Activated CD4-positive, alpha-beta memory T cell treated with anti-CD3 and anti-CD28 coated beads for 36 hours (primary cell): Measurements from ENCODE around the gene CDKN1A. TPM values are rescaled to one million over a fixed set of nuclear protein-coding genes. Genes with fewer than 3 reads are reported as not detected.
"Not testable (repeated sequence)": the region's sequence is repeated elsewhere in the genome, so short reads cannot be mapped to it uniquely, and the experiment has no call there.

ENCODE experiments used
- CTCF ChIA-PET: fragments of 350-600 bp; sonication (Branson Sonifier 250); formaldehyde crosslinking; loops from one replicate; lab custom pipeline; 2021; ENCODE audit warnings: antibody characterized with exemption, inconsistent platforms; lab: Charles Lee
- POLR2A ChIA-PET: fragments of 350-600 bp; sonication (Branson Sonifier 250); formaldehyde crosslinking; loops from one replicate; lab custom pipeline; 2021; ENCODE audit warnings: antibody characterized with exemption; lab: Charles Lee
- DNase-seq: peaks from one replicate; pipeline ENCODE4 v3.0.0-alpha.2; 2020
- H3K27ac Mint-ChIP-seq: one replicate; pipeline ENCODE4 v1.8.0; 2021; ENCODE audit warnings: mixed read lengths
- H3K27me3 Mint-ChIP-seq: one replicate; pipeline ENCODE4 v1.8.0; 2021; ENCODE audit warnings: mixed read lengths
- H3K36me3 Mint-ChIP-seq: one replicate; pipeline ENCODE4 v1.8.0; 2021; ENCODE audit warnings: mixed read lengths
- H3K4me1 Mint-ChIP-seq: one replicate; pipeline ENCODE4 v1.8.0; 2021; ENCODE audit warnings: low read depth, mixed read lengths
- H3K4me3 Mint-ChIP-seq: one replicate; pipeline ENCODE4 v1.8.0; 2021; ENCODE audit warnings: mild to moderate bottlenecking, mixed read lengths
- H3K9me3 Mint-ChIP-seq: one replicate; pipeline ENCODE4 v1.8.0; 2021; ENCODE audit warnings: mixed read lengths
- intact Hi-C: fragments of 100-400 bp; cut with micrococcal nuclease; formaldehyde crosslinking; loops from one replicate; pipeline ENCODE4 v1.15.1; 2023
- total RNA-seq, 2 experiments: library from RNA; stranded (reverse); gene quantifications; one replicate each; pipeline ENCODE4 v1.2.3, GENCODE V29; 2021

Gene CDKN1A
- total RNA-seq, 2 experiments from 2014 or later = 64.2 to 66.7 TPM

DNA sequence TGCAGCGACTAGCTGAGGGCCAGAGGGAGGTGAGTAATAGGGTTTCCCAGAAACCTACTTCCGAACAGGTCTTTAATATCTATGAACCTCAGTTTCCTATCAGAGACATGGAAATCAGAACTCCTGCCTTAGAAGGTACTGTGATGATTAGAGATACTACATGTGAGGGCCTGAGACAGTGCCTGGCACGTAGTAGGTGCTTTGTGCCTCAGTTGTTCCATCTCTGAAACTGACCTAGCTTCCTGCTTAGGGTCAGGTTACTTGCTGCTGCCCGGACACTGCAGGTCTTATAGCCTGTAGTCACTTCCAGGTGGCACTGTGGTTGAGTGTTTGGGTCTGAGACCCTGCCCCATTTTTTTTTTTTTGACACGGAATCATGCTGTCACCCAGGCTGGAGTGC, 40.0 kb downstream of the CDKN1A start:
- ChIA-PET POLR2A (interaction anchor here (0.7 kb wide), 1 partner anchor 356 kb away, joined by 4 read pairs; no protein-coding TSS in a partner anchor), CTCF (interaction anchor here (1.4 kb wide), 1 partner anchor 378 kb away, joined by 3 read pairs; no protein-coding TSS in a partner anchor)
- Mint-ChIP-seq H3K36me3 (no peaks in the 10 kb centered on the region), H3K4me3 (no peak overlapping the region), H3K27ac (no peak overlapping the region), H3K4me1 (no peaks in the 10 kb centered on the region), H3K9me3 (no peaks in the 10 kb centered on the region), H3K27me3 (no peaks in the 10 kb centered on the region)
- DNase-seq = no peak
- intact Hi-C loops = no loop called here

DNA sequence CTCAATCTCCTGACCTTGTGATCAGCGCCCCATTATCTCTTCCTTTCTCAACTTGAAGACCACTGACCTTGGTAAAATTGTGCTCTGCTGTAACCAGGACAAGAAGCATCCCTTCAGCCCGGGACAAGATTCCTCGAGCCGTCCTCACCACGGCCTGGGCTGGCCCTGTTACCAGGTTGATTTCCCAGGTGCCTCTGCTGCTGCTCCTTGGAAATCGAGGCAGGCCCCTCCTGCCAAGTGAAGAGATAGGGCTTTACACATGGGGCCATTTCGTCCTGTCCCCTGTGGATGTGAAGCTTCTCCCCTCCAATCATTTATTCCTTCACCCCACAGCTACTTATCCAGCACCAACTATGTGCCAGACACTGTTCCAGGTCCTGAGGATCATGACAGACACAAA, 40.6 kb downstream of the CDKN1A start:
- Mint-ChIP-seq H3K9me3 (no peaks in the 10 kb centered on the region), H3K4me1 (no peaks in the 10 kb centered on the region), H3K27ac (no peak overlapping the region), H3K27me3 (no peaks in the 10 kb centered on the region), H3K36me3 (no peaks in the 10 kb centered on the region), H3K4me3 (no peak overlapping the region)
- intact Hi-C loops = no loop called here
- CTCF ChIA-PET = interaction anchor here (0.9 to 1.4 kb wide), 2 partner anchors 64 to 378 kb away, joined by 3 read pairs; no protein-coding TSS in a partner anchor
- POLR2A ChIA-PET = no interaction called here
- no peak for DNase-seq

DNA sequence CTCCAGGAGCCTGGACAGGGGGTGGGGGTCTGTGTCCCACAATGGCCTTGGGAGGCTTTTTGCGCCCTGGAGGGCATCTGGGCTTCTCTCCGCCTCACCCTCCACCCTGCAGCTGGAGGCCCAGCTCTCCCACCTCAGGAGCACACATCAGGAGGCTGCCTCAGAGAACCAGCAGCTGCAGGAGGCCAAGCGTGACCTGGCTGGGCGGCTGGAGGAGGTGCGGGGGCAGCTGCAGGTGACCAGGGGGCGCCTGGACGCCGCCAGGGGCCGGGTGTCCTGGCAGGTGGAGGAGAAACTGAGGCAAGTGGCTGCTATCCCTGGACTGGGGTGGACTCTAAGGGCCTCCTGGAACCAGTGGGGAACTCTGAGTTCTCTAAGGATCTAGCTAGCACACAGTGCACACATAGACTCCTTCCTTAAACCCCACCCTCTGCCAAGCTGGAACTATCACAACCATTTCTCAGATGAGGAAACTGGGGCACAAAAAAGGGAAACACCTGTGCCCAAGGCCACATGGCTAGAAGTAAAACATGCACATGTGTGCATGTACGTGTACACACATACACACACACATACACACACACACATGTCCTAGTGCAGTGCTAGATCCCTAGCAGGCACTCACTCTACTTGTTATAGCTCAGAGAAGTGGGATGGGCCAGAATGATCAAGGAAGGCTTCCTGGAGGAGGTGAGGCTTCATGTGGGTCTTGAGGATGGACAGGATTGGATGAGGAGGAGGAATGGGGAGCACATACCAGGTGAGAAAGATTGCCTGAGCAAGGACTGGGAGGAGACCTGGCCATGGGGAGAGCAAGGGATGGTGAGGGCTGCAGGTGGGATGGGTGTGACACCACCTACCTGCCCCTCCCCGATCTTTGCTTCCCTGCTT, 42.0 kb downstream of the CDKN1A start:
- Mint-ChIP-seq H3K4me3 (no peak overlapping the region), H3K27me3 (no peaks in the 10 kb centered on the region), H3K9me3 (no peaks in the 10 kb centered on the region), H3K4me1 (no peaks in the 10 kb centered on the region), H3K27ac (no peak overlapping the region), H3K36me3 (no peaks in the 10 kb centered on the region)
- intact Hi-C loops = no loop called here
- CTCF ChIA-PET = interaction anchor here (0.6 to 1.4 kb wide), 4 partner anchors 39 to 380 kb away, joined by 3 read pairs; no protein-coding TSS in a partner anchor
- no peak for DNase-seq
- POLR2A ChIA-PET = no interaction called here

- no peak overlapping the region for H3K27ac Mint-ChIP-seq
- peaks cover 3% of the 10 kb centered on the region for H3K4me1 Mint-ChIP-seq
- no peaks in the 10 kb centered on the region for H3K9me3 Mint-ChIP-seq
- no peak for DNase-seq
- no peaks in the 10 kb centered on the region for H3K36me3 Mint-ChIP-seq
- no peaks in the 10 kb centered on the region for H3K27me3 Mint-ChIP-seq
- ChIA-PET POLR2A (no interaction called here), CTCF (interaction anchor here (1.2 kb wide), 1 partner anchor 106 kb away, joined by 4 read pairs; no protein-coding TSS in a partner anchor)
- intact Hi-C loops = no loop called here
- no peak overlapping the region for H3K4me3 Mint-ChIP-seq
Measured at GRCh38 chr6:36721369-36722140, 43.0 kb downstream of the CDKN1A start.

DNA sequence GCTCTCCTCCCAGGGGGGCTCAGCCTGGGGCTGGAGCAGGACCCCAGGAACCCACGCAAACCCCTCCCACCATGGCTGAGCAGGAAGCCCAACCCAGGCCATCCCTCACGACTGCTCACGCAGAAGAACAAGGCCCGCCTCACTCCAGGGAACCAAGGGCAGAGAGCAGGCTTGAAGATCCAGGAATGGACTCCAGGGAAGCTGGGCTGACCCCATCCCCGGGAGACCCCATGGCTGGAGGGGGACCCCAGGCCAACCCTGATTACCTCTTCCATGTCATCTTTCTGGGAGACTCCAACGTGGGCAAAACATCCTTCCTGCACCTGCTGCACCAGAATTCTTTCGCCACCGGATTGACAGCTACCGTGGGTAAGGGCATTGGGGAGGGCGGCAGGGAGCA, 43.9 kb downstream of the CDKN1A start:
- Mint-ChIP-seq H3K27me3 (no peaks in the 10 kb centered on the region), H3K27ac (no peak overlapping the region), H3K9me3 (no peaks in the 10 kb centered on the region), H3K36me3 (no peaks in the 10 kb centered on the region), H3K4me1 (peaks cover 11% of the 10 kb centered on the region), H3K4me3 (no peak overlapping the region)
- intact Hi-C loops = no loop called here
- DNase-seq = no peak
- ChIA-PET CTCF (interaction anchor here (1.1 to 1.2 kb wide), 2 partner anchors 107 kb away, joined by 4 read pairs; no protein-coding TSS in a partner anchor), POLR2A (no interaction called here)

- no peak for DNase-seq
- H3K9me3 Mint-ChIP-seq = no peaks in the 10 kb centered on the region
- H3K27ac Mint-ChIP-seq = no peak overlapping the region
- peaks cover 16% of the 10 kb centered on the region for H3K4me1 Mint-ChIP-seq
- no peak overlapping the region for H3K4me3 Mint-ChIP-seq
- ChIA-PET POLR2A (no interaction called here), CTCF (interaction anchor here (1.1 kb wide), 1 partner anchor 107 kb away, joined by 4 read pairs; no protein-coding TSS in a partner anchor)
- no peaks in the 10 kb centered on the region for H3K36me3 Mint-ChIP-seq
- H3K27me3 Mint-ChIP-seq = no peaks in the 10 kb centered on the region
- intact Hi-C loops = no loop called here
Measured at GRCh38 chr6:36722879-36723278, 44.4 kb downstream of the CDKN1A start.

DNA sequence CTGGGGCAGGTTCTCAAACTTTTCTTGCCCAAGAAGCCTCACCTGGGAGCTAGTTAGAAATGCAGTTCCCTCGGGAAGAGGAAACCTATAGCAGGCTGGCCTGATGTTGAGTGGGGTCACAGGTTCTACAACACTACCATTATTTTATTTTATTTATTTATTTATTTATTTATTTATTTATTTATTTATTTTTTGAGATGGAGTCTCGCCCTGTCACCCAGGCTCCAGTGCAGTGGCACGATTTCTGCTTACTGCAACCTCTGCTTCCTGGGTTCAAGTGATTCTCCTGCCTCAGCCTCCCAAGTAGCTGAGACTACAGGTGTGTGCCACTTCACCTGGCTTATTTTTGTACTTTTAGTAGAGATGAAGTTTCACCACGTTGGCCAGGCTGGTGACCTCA, 45.5 kb downstream of the CDKN1A start:
- H3K4me1 Mint-ChIP-seq = peaks cover 19% of the 10 kb centered on the region
- not testable (repeated sequence) for H3K9me3 Mint-ChIP-seq, H3K36me3 Mint-ChIP-seq, H3K27me3 Mint-ChIP-seq, DNase-seq, H3K4me3 Mint-ChIP-seq, H3K27ac Mint-ChIP-seq
- intact Hi-C loops = loop anchor here (1.0 kb wide), 1 partner anchor 101 kb away; no protein-coding TSS in a partner anchor
- ChIA-PET CTCF (interaction anchor here (0.5 to 3.0 kb wide), 12 partner anchors 15 to 158 kb away, joined by 3 to 14 read pairs (median 4); partner anchors contain the start of gene RAB44), POLR2A (interaction anchor here (1.3 kb wide), 1 partner anchor 29 kb away, joined by 3 read pairs; no protein-coding TSS in a partner anchor)

DNA sequence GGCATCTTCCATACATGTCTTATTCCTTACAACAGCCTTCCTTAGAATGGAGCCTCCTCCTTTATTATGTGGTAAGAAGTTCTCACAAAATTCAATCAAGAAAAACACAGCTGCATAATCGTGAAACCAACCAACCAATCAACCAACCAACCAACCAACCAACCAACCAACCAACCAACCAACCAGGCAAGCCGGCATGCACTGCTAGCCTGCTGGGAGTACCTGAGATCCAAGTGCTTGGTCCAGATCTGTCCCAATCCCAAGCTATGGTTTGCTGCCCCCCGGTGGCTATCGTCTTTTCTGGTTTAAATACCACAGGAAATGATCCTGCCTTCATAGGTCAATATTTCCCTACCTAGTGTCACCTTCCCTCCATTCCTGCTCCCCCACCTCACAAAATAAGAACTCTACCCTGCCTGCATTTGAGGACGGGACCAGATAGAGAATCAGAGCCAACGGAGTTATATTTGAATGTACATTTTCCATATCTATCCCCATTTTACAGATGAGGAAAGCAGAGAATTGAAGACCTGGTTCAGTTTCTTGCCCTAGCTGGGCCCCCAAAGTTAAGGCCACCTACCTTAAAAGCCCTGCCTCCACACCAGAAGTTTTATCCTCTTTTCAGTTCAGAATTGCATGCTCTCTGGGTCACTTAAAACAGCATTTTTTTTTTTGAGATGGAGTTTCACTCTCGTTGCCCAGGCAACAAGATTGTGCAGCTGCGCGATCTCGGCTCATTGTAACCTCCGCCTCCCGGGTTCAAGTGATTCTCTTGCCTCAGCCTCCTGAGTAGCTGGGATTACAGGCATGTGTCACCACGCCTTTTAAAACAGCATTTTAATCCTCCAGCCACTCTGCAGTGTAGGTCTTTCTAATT, 46.2 kb downstream of the CDKN1A start:
- DNase-seq = peak; percentile 79
- no peak overlapping the region for H3K27ac Mint-ChIP-seq
- H3K9me3 Mint-ChIP-seq = no peaks in the 10 kb centered on the region
- H3K36me3 Mint-ChIP-seq = no peaks in the 10 kb centered on the region
- POLR2A ChIA-PET = interaction anchor here (1.3 kb wide), 1 partner anchor 29 kb away, joined by 3 read pairs; no protein-coding TSS in a partner anchor
- intact Hi-C loops = loop anchor here (1.0 to 5.0 kb wide), 2 partner anchors 42 to 101 kb away; no protein-coding TSS in a partner anchor
- no peak overlapping the region for H3K4me3 Mint-ChIP-seq
- H3K27me3 Mint-ChIP-seq = no peaks in the 10 kb centered on the region
- peaks cover 20% of the 10 kb centered on the region for H3K4me1 Mint-ChIP-seq
- CTCF ChIA-PET = interaction anchor here (0.5 to 3.0 kb wide), 13 partner anchors 16 to 157 kb away, joined by 3 to 14 read pairs (median 4); partner anchors contain the start of gene RAB44

DNA sequence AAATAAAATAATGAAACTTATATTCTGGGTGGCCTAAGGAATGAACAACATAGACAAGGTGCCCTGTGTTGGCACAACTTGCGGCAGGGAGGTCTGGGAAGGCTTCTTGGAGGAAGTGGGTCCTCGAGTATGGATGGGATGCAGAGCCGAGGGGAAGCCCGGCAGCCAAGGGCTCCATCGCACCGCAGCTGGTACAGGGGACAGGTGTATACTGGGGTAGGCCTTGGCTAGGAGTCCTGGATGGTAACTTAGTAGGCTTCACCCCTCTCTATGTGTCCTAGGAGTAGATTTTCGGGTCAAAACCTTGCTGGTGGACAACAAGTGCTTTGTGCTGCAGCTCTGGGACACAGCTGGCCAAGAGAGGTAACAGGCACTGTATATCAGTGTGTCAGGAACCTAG, 47.1 kb downstream of the CDKN1A start:
- ChIA-PET CTCF (interaction anchor here (2.0 to 3.0 kb wide), 2 partner anchors 33 to 57 kb away, joined by 5 to 13 read pairs; no protein-coding TSS in a partner anchor), POLR2A (no interaction called here)
- H3K9me3 Mint-ChIP-seq = no peaks in the 10 kb centered on the region
- no peak overlapping the region for H3K4me3 Mint-ChIP-seq
- no peak for DNase-seq
- H3K27ac Mint-ChIP-seq = no peak overlapping the region
- no peaks in the 10 kb centered on the region for H3K36me3 Mint-ChIP-seq
- peaks cover 20% of the 10 kb centered on the region for H3K4me1 Mint-ChIP-seq
- H3K27me3 Mint-ChIP-seq = no peaks in the 10 kb centered on the region
- intact Hi-C loops = loop anchor here (5.0 kb wide), 1 partner anchor 43 kb away; no protein-coding TSS in a partner anchor

DNA sequence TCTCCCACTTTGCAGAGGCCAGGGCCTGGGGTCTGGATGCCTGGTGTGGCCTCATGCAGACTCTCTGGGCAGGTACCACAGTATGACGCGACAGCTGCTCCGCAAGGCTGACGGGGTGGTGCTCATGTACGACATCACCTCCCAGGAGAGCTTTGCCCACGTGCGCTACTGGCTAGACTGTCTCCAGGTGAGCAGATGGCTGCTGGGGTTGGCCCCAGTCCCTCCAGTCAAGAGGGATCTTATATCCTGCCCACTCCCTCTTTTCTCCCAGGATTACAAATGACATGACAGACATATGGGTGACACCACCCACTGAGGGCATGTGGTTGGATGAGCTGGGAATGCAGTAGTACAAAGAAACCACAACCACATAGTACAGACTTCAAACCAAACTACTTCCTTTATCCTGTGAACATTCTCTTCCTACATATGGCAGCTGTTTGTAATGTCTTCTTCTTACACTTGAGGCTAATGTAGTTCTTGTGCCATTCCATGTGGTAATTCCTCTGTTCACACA, 49.0 kb downstream of the CDKN1A start:
- ChIA-PET POLR2A (no interaction called here), CTCF (interaction anchor here (1.3 to 1.9 kb wide), 2 partner anchors 32 to 55 kb away, joined by 4 to 5 read pairs; no protein-coding TSS in a partner anchor)
- peak; percentile 25 for DNase-seq
- Mint-ChIP-seq H3K36me3 (no peaks in the 10 kb centered on the region), H3K27me3 (no peaks in the 10 kb centered on the region), H3K9me3 (no peaks in the 10 kb centered on the region), H3K27ac (no peak overlapping the region), H3K4me3 (no peak overlapping the region), H3K4me1 (peaks cover 20% of the 10 kb centered on the region)
- intact Hi-C loops = loop anchor here (2.0 to 5.0 kb wide), 2 partner anchors 27 to 45 kb away; no protein-coding TSS in a partner anchor
